RWPE2 (cell line): ENCODE measurements around the gene OSBPL10.

Experiments
- ATAC-seq: fragments of 200-7000 bp; cut with Tn5 transposase; 3 replicates; pipeline ENCODE4 v1.9.1; 2021; ENCODE audit warnings: low read depth
- DNase-seq: peaks from one replicate; pipeline ENCODE4 v3.0.0-alpha.2; 2020; ENCODE audit warnings: low spot score
- H3K27ac ChIP-seq: fragments of 450-650 bp; 2 replicates; pipeline ENCODE4 v1.5.1; 2017; ENCODE audit warnings: mild to moderate bottlenecking; ENCODE audit not compliant: poor library complexity, severe bottlenecking
- H3K27me3 ChIP-seq: fragments of 250-450 bp; sonication (Bioruptor Pico); 2 replicates; pipeline ENCODE4 v1.5.1; 2021; ENCODE audit warnings: mild to moderate bottlenecking, moderate library complexity; ENCODE audit not compliant: insufficient read depth, poor library complexity, severe bottlenecking
- H3K36me3 ChIP-seq: fragments of 250-450 bp; sonication (Bioruptor Pico); 2 replicates; pipeline ENCODE4 v1.5.1; 2020; ENCODE audit warnings: low read depth, mild to moderate bottlenecking, moderate library complexity
- H3K4me1 ChIP-seq: fragments of 250-450 bp; sonication (Bioruptor Pico); 2 replicates; pipeline ENCODE4 v1.5.1; 2021; ENCODE audit warnings: mild to moderate bottlenecking, moderate library complexity; ENCODE audit not compliant: insufficient read depth, poor library complexity, severe bottlenecking
- H3K4me3 ChIP-seq: fragments of 250-450 bp; sonication (Bioruptor Pico); 2 replicates; pipeline ENCODE4 v1.5.1; 2021; ENCODE audit warnings: mild to moderate bottlenecking, moderate library complexity; ENCODE audit not compliant: severe bottlenecking
- H3K9me3 ChIP-seq: fragments of 250-450 bp; sonication (Bioruptor Pico); 2 replicates; pipeline ENCODE4 v1.5.1; 2021; ENCODE audit warnings: mild to moderate bottlenecking, moderate library complexity; ENCODE audit not compliant: severe bottlenecking
- CTCF ChIP-seq: fragments of 450-650 bp; IDR thresholded peaks from one replicate; pipeline ENCODE4 v1.5.1; 2017; ENCODE audit warnings: mild to moderate bottlenecking, moderate library complexity; ENCODE audit not compliant: poor library complexity, severe bottlenecking

Gene OSBPL10

GRCh38 chr3:31848163-31848818 lies 132.8 kb downstream of the OSBPL10 start:
- ATAC-seq = no peak
- Histone ChIP-seq H3K27me3 (no peaks in the 10 kb centered on the region), H3K36me3 (peaks cover 37% of the 10 kb centered on the region), H3K4me3 (no peak overlapping the region), H3K4me1 (no peaks in the 10 kb centered on the region), H3K27ac (no peak overlapping the region), H3K9me3 (no peaks in the 10 kb centered on the region)
- no peak for TF ChIP-seq CTCF
- DNase-seq = no peak

- DNase-seq (no peak), ATAC-seq (no peak)
- no peak overlapping the region for H3K27ac ChIP-seq
- no peaks in the 10 kb centered on the region for H3K9me3 ChIP-seq
- H3K36me3 ChIP-seq = peaks cover 37% of the 10 kb centered on the region
- H3K4me3 ChIP-seq = no peak overlapping the region
- no peak for TF ChIP-seq CTCF
- H3K4me1 ChIP-seq = no peaks in the 10 kb centered on the region
- H3K27me3 ChIP-seq = no peaks in the 10 kb centered on the region
Observed at GRCh38 chr3:31847760-31848159, 133.3 kb downstream of the OSBPL10 start.

- no peak for DNase-seq
- no peak for ATAC-seq
- peaks cover 31% of the 10 kb centered on the region for H3K36me3 ChIP-seq
- H3K4me3 ChIP-seq = no peak overlapping the region
- no peaks in the 10 kb centered on the region for H3K9me3 ChIP-seq
- H3K27me3 ChIP-seq = no peaks in the 10 kb centered on the region
- H3K27ac ChIP-seq = no peak overlapping the region
- TF ChIP-seq CTCF = no peak
- peaks cover 8% of the 10 kb centered on the region for H3K4me1 ChIP-seq
Observed at GRCh38 chr3:31841515-31841914, 139.5 kb downstream of the OSBPL10 start.

- Histone ChIP-seq H3K4me1 (peaks cover 8% of the 10 kb centered on the region), H3K27me3 (no peaks in the 10 kb centered on the region)
Observed at GRCh38 chr3:31840252-31840651, 140.8 kb downstream of the OSBPL10 start.

More at GRCh38 chr3:31840252-31840651, 140.8 kb downstream of the OSBPL10 start:
- Histone ChIP-seq H3K27ac (peak overlapping the region; percentile 40), H3K36me3 (peaks cover 20% of the 10 kb centered on the region), H3K4me3 (no peak overlapping the region), H3K9me3 (no peaks in the 10 kb centered on the region)
- DNase-seq (no peak), ATAC-seq (peak; percentile 51; the same call in 2 of the 3 replicates)
- TF ChIP-seq CTCF = no peak
